Fibroblast of peridontal ligament (primary cell): ENCODE results near the gene RNASE7.

Experiments used
- DNase-seq: peaks from one replicate; pipeline ENCODE4 v3.0.0-alpha.2; 2010; ENCODE audit errors: extremely low read depth

RNASE7 gene

DNA sequence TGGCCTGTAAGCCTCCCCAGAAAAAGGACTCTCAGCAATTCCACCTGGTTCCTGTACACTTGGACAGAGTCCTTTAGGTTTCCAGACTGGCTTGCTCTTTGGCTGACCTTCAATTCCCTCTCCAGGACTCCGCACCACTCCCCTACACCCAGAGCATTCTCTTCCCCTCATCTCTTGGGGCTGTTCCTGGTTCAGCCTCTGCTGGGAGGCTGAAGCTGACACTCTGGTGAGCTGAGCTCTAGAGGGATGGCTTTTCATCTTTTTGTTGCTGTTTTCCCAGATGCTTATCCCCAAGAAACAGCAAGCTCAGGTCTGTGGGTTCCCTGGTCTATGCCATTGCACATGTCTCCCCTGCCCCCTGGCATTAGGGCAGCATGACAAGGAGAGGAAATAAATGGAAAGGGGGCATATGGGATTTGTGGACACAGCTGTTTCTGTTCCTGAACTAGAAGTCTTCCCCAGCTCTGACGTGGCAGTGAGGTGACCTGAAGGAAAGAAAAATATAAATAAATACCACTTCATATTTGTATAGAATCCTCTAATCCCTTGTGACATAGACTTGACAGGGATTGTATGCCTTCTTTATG, 1.3 kb downstream of the RNASE7 start:
- no peak for DNase-seq

GRCh38 chr14:21043974-21044618, 1.9 kb downstream of the RNASE7 start:
- no peak for DNase-seq

GRCh38 chr14:21047378-21047781, 5.2 kb downstream of the RNASE7 start:
- peak; percentile 69 for DNase-seq

DNA sequence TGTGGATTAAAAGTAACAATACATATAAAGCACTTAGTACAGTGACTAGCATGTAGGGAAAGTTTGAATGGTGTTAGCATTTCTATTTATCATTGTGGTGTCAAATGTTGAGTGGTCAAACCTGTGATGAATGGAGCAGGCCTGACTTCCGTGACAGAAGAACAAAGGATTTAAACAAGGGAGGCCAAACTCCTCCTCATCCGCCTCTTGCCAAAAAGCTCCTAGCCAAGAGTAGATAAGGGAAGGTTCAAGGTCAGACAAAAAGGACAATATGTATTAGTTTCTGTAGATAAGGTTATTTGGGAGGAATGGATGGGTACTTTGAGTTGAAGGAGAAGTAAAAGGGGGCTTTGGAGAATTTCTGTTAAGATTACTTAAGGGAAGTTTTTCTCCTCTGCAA, 6.5 kb downstream of the RNASE7 start:
- DNase-seq: no peak

DNA sequence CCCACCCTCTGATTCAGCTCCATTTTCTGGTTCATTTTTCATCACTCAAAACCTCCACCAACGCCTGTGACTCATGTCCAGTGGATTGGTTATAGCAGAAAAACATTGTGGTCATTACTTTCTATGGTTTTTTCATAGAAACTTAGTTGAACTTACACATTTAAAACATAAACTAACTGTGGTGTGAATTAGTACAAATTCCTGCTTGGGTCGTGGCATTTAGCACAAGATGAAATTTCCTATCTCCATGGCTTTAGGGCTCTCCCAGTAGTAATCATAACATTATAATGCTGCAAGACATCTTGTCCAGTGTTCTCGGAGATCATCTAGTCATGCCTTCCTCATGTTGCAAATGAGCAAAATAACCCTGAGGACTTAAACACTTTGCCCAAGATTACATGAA, 7.1 kb downstream of the RNASE7 start:
- peak; percentile 69 for DNase-seq

DNA sequence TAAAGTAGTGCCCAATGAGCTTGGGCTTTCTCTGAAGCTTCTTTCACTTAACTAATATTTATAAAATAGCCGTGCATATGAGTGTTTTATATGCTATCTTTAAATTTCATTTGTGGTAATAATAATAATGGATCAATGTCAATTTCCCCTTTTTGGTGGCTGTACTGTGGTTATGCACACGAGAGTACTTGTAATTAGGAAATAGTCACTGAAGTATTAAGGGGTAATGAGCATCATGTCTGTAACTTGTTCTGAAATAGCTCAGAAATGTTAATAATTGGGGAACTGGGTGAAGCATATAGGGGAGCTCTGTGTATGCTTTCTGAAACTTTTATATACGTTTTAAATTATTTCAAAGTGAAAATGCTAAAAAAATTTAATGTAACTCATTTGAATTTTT, 8.4 kb downstream of the RNASE7 start:
- DNase-seq: no peak

GRCh38 chr14:21053184-21054122, 11.3 kb downstream of the RNASE7 start:
- no peak for DNase-seq

GRCh38 chr14:21054123-21054767, 12.1 kb downstream of the RNASE7 start:
- DNase-seq: no peak

DNA sequence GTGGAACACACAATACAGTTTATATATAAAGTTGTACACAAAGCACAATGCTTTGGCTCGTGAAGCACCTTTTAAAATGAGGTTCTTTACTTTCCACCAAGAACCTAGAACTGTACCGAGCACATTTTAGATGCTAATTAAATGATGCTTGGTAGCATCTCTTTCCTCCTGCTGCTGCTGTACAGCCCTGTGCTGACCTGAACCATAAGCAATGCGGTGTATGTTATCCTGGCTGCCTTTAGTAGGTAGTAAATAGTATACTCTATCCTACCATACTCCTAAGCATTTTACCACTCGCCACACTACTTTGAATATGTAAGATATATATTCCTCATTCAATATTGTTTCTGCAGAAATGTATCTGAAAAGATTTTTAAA, 12.6 kb downstream of the RNASE7 start:
- no peak for DNase-seq

DNA sequence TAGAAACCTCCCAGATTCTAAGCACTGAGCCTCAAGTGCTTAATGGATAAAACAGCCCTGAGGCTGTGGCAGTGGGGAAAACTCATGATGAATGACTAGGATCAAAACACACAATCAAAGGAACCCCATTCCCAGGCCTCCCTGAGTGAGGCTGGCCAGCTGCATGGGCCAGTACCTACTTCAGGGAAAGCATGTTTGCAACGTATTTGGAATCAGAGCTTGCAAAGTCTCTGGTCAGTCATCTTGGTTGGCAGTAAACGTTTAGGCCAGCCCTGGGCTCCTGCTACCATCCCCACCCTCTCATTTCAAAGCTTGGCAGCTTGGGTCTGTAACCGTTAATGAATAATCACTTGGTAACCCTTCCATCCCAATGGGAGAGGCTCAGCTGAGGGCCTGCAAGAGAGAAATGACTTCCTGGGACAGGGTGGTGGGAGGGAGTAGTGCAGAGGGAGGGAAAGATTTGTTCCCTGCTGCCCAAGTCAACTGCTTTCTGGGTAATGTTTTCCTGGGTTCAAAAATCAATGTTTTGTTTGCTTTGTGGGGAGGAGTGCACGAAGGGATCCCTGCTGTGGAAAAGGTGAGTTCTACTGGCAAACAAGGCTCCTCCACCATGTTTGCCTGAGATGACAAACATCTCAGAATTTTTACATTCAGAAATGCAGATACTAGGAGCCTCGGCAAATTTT, 13.4 kb downstream of the RNASE7 start:
- no peak for DNase-seq

DNA sequence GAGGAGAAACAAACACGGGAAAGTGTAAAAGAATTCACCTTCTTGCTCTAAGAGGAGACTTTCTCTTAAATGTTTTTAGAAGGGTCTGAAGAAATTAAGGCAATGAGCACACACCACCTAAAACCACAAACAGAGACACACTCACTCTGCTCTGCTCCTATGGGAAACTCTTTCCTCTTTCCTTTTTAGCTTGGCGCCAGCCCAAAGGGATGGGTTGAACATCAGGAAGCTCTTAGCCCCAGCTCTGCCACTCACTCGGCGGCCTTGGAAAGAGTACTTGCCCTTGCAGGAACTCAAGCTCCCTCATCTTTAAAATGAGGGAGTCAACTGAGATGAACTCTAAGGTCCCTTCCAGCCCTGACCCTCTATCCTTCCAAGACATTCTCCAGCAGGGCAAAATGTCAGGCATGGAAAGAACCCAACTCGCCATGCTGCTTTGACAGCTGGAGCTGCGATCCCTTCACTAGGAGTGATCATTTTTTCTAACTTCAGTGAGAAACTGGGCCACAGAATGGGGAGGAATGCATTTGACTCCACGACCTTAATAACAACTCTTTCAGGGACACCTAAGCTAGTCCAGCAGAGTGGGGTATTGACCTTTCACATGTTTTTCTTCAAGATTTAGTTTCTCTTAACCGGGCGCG, 14.5 kb downstream of the RNASE7 start:
- DNase-seq: peak; percentile 77

DNA sequence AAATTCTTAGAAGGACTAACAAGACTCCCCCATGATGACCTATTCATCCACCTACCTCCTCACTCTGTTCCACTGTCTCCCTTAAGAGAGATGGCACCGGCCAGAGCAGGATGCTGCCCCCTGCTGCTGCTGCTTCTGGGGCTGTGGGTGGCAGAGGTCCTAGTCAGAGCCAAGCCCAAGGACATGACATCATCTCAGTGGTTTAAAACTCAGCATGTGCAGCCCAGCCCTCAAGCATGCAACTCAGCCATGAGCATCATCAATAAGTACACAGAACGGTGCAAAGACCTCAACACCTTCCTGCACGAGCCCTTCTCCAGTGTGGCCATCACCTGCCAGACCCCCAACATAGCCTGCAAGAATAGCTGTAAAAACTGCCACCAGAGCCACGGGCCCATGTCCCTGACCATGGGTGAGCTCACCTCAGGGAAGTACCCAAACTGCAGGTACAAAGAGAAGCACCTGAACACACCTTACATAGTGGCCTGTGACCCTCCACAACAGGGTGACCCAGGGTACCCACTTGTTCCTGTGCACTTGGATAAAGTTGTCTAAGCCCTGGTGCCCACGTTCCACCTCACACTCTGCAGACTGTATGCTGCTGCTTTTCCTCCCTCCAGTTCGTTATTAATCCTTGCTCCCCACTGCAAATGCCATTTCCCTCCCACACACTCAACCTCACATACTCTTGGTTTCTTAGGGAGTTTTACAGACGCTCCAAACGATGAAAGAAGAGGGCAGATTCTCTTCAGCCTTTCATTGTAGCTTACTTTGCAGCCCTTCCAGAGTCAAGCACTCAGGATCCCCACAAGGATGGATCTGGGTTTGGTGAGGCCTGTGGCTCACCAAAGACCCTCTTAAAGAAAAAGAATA, 15.9 kb downstream of the RNASE7 start, which contains the start of gene RNASE8:
Gene RNASE8, plus strand, starts transcription at position 20 of the 873 bp plus-strand sequence. Its CDS starts 71 bp downstream, at position 91.
- DNase-seq: peak; percentile 23

DNA sequence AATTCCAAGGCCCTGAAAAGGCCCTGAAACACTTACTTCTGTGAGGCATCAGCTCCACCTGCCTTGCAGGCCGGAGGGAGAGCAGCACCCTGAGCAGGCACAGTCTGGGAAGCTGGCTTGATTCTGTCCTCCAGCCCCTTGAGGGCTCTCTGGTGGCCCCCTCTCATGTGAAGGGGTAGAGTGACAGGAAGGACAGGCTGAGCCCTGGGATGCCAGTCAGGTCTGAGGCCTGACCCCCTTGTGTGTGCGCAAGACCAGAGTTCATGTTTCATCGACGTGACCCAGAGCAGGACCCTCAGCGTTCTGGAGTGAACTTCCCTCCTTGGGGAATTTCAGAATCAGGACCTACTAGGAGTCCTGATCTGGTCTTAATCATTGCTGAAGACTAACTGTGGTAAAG, 16.7 kb downstream of the RNASE7 start:
- DNase-seq: no peak

- peak; percentile 46 for DNase-seq
These were observed 17.9 kb downstream of the RNASE7 start for GRCh38 chr14:21059842-21060613.

DNA sequence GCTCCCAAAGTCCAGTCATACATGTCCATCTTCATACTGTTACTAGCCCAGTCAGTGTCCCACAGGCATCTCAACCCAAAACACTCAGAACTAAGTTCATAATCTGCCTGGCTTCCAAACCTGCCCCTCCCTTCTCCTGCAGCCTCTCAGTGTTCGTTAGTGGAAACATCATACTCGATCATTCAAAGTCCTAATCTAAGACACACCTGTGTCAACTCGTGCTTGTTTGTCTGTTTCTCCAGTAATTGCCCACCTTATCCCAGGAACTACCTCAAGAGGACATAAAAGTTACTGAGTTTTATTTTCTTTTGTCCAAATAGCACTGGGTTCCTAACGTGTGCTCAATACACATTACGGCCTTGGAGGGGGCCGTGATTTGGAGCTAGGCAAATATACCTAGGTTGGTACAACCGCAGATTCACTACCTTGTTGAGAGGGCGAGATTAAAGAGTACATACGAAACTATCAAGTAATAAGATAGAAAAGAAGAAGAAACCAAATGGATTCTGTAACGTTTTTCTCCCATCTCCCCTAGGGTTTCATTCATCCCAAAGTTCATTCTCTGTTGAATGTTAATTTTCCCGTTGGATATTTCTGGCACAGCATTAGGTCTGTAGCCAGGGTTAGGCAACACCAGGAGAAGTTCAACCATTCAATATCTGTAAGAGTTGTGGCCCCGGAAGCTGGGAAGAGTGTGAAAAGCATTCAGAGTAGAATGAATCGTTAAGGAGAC, 18.6 kb downstream of the RNASE7 start:
- no peak for DNase-seq

DNA sequence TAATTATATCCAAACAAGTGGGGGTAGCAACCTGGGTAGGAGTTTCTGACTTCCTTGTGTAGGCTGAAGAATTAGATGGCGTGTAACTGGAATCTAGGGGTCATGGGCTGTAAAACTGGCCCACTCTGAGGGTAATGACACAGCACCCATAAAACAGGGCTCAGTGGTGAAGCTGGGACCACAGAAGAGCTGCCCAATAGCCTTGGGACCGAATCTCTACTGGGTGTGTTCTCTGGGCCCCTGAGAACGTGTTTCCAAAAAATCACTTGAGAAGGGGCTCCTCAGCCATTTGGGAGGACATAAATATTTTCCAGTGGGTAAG, 19.1 kb downstream of the RNASE7 start:
- no peak for DNase-seq

GRCh38 chr14:21063479-21063878, 21.3 kb downstream of the RNASE7 start:
- DNase-seq: peak; percentile 75

GRCh38 chr14:21066882-21067502, 24.8 kb downstream of the RNASE7 start:
- peak; percentile 16 for DNase-seq
